HepG2 (cell line): Measurements from ENCODE around the gene GPATCH3. TPM values are rescaled to one million over a fixed set of nuclear protein-coding genes. Genes with fewer than 3 reads are reported as not detected.

Experiments
- AGO1 ChIP-seq: fragments of 200-400 bp; formaldehyde crosslinking; IDR thresholded peaks from 2 replicates; pipeline ENCODE4 v1.6.1; 2017; ENCODE audit warnings: mild to moderate bottlenecking, low read depth, low read length, moderate library complexity; ENCODE audit not compliant: poor library complexity, severe bottlenecking
- BCLAF1 ChIP-seq: fragments of 450-650 bp; IDR thresholded peaks from 2 replicates; pipeline ENCODE4 v1.6.1; 2017; ENCODE audit warnings: mild to moderate bottlenecking
- CBX1 ChIP-seq: IDR thresholded peaks from one replicate; pipeline ENCODE4 v1.6.1; 2016; ENCODE audit warnings: antibody characterized with exemption, low read depth
- ELF4 ChIP-seq: sonication (generic); formaldehyde crosslinking; IDR thresholded peaks from 2 replicates; pipeline ENCODE4 v1.5.0; 2020; ENCODE audit warnings: missing genetic modification reagents, mild to moderate bottlenecking, moderate library complexity, borderline replicate concordance
- FIP1L1 ChIP-seq: fragments of 200-400 bp; formaldehyde crosslinking; IDR thresholded peaks from 2 replicates; pipeline ENCODE4 v1.6.1; 2018; ENCODE audit warnings: low read depth, mild to moderate bottlenecking, low read length, moderate library complexity, borderline replicate concordance; ENCODE audit not compliant: insufficient read depth
- GMEB1 ChIP-seq: sonication (generic); formaldehyde crosslinking; IDR thresholded peaks from 2 replicates; pipeline ENCODE4 v1.5.1; 2020; ENCODE audit warnings: missing genetic modification reagents, mild to moderate bottlenecking, borderline replicate concordance
- HDAC2 ChIP-seq: sonication (generic); formaldehyde crosslinking; IDR thresholded peaks from 2 replicates; pipeline ENCODE4 v1.4.0; 2020; ENCODE audit warnings: missing genetic modification reagents
- IRX3 ChIP-seq: sonication (generic); formaldehyde crosslinking; IDR thresholded peaks from 2 replicates; pipeline ENCODE4 v1.8.1; 2023; ENCODE audit warnings: mild to moderate bottlenecking, low read depth, missing genetic modification reagents, borderline replicate concordance
- KDM5B ChIP-seq: sonication (generic); formaldehyde crosslinking; IDR thresholded peaks from 2 replicates; pipeline ENCODE4 v1.4.0; 2020; ENCODE audit warnings: missing genetic modification reagents, mild to moderate bottlenecking, borderline replicate concordance
- KLF15 ChIP-seq: sonication (generic); formaldehyde crosslinking; IDR thresholded peaks from 2 replicates; pipeline ENCODE4 v1.8.1; 2023; ENCODE audit warnings: borderline replicate concordance, mild to moderate bottlenecking, inconsistent platforms, missing genetic modification reagents, mixed read lengths
- MIER2 ChIP-seq: IDR thresholded peaks from 2 replicates; pipeline ENCODE4 v1.6.1; 2016; ENCODE audit warnings: missing biosample characterization, missing genetic modification reagents
- PBX2 ChIP-seq: IDR thresholded peaks from 2 replicates; pipeline ENCODE4 v1.6.1; 2016; ENCODE audit warnings: control low read depth
- PCBP2 ChIP-seq: fragments of 200-400 bp; formaldehyde crosslinking; optimal IDR thresholded peaks from 2 replicates; pipeline ENCODE3; 2018; ENCODE audit warnings: low read length, low read depth; ENCODE audit not compliant: poor library complexity, severe bottlenecking
- POLR2AphosphoS2 ChIP-seq: IDR thresholded peaks from 2 replicates; pipeline ENCODE4 v1.6.1; 2011; ENCODE audit warnings: low read depth, low read length, improper control_type of control experiment
- RBAK ChIP-seq: sonication (generic); formaldehyde crosslinking; IDR thresholded peaks from 2 replicates; pipeline ENCODE4 v1.5.1; 2020; ENCODE audit warnings: mild to moderate bottlenecking, missing genetic modification reagents
- RBFOX2 ChIP-seq: fragments of 200-400 bp; formaldehyde crosslinking; IDR thresholded peaks from 2 replicates; pipeline ENCODE4 v1.6.1; 2017; ENCODE audit warnings: low read depth, mild to moderate bottlenecking, low read length
- TBP ChIP-seq: sonication (generic); formaldehyde crosslinking; IDR thresholded peaks from 2 replicates; pipeline ENCODE4 v1.5.0; 2020; ENCODE audit warnings: missing genetic modification reagents
- WIZ ChIP-seq: sonication (generic); formaldehyde crosslinking; IDR thresholded peaks from 2 replicates; pipeline ENCODE4 v1.5.1; 2020; ENCODE audit warnings: mild to moderate bottlenecking, missing genetic modification reagents
- ZNF143 ChIP-seq: sonication (generic); formaldehyde crosslinking; IDR thresholded peaks from 2 replicates; pipeline ENCODE4 v1.4.0; 2020; ENCODE audit warnings: missing genetic modification reagents
- ZNF205 ChIP-seq: IDR thresholded peaks from 2 replicates; pipeline ENCODE4 v1.6.1; 2018; ENCODE audit warnings: missing biosample characterization, missing genetic modification reagents
- ZNF253 ChIP-seq: sonication (generic); formaldehyde crosslinking; IDR thresholded peaks from 2 replicates; pipeline ENCODE4 v1.8.0; 2022; ENCODE audit warnings: mild to moderate bottlenecking, missing genetic modification reagents, borderline replicate concordance
- ZNF3 ChIP-seq: IDR thresholded peaks from 2 replicates; pipeline ENCODE4 v1.7.0; 2017; ENCODE audit warnings: inconsistent platforms
- ZNF30 ChIP-seq: sonication (generic); formaldehyde crosslinking; IDR thresholded peaks from 2 replicates; pipeline ENCODE4 v1.5.0; 2020; ENCODE audit warnings: mild to moderate bottlenecking, missing genetic modification reagents
- ZNF691 ChIP-seq: sonication (generic); formaldehyde crosslinking; IDR thresholded peaks from 2 replicates; pipeline ENCODE4 v1.4.0; 2020; ENCODE audit warnings: missing genetic modification reagents, low read depth, mild to moderate bottlenecking, borderline replicate concordance
- ZSCAN29 ChIP-seq: sonication (generic); formaldehyde crosslinking; conservative IDR thresholded peaks from 2 replicates; pipeline ENCODE4 v1.4.0; 2020; ENCODE audit warnings: mild to moderate bottlenecking, missing genetic modification reagents
- polyA plus RNA-seq, 8 experiments: library from polyadenylated mRNA; depleted of rRNA in 3 of 8; stranded (reverse) in 7 of 8; unstranded in 1 of 8; fragments of >200 nt; fragmentation: Illumina TruSeq in 4 of 8; extraction: Trizol in 4 of 8; gene quantifications; 2 replicates each; pipeline versions ENCODE4 v1.2.1 to v1.2.3, GENCODE V29; 2011 to 2016; ENCODE audit warnings: low read depth in 4 of 8, missing spikeins in 1 of 8, mixed read lengths in 1 of 8; ENCODE audit not compliant: insufficient read depth in 1 of 8
- total RNA-seq, 5 experiments: library from RNA; depleted of rRNA; stranded (reverse); fragments of >200 nt; fragmentation: Illumina TruSeq; extraction: Trizol; gene quantifications; 2 replicates each; pipeline ENCODE4 v1.2.3, GENCODE V29; 2016; ENCODE audit warnings: low read depth in 1 of 5

GPATCH3 gene
- total and polyA plus RNA-seq, 2 of the 13 experiments (the other 11 are each of a cell fraction or from before 2014, with no cell fraction given): 8.3 to 11.0 TPM

GRCh38 chr1:26911399-26912146, 11.3 kb upstream of the GPATCH3 start (continued):
- TF ChIP-seq ZNF691 (CRISPR knock-in tag) (no peak), GMEB1 (no peak), ZNF253 (CRISPR knock-in tag) (no peak), RBAK (CRISPR knock-in tag) (no peak), AGO1 (no peak), WIZ (no peak), FIP1L1 (no peak), ELF4 (CRISPR knock-in tag) (no peak), ZNF143 (CRISPR knock-in tag) (no peak), KLF15 (CRISPR knock-in tag) (no peak), ZNF30 (CRISPR knock-in tag) (no peak), IRX3 (CRISPR knock-in tag) (no peak; the same call in 1 of the 2 replicates), ZSCAN29 (CRISPR knock-in tag) (no peak), PCBP2 (no peak), CBX1 (no peak), TBP (CRISPR knock-in tag) (no peak), HDAC2 (no peak), BCLAF1 (no peak), ZNF3 (CRISPR knock-in tag) (no peak), RBFOX2 (peak; percentile 92), KDM5B (no peak), MIER2 (CRISPR knock-in tag) (no peak), PBX2 (CRISPR knock-in tag) (no peak), ZNF205 (CRISPR knock-in tag) (0 out of 2 replicates have a peak, but pooled peaks have one; percentile 42), POLR2AphosphoS2 (peak; percentile 63; the same call in 1 of the 2 replicates)
